Stimulated activated CD8-positive, alpha-beta memory T cell treated with anti-CD3 and anti-CD28 coated beads, Interleukin-2, amount 100 ng/mL, for 48 hours (primary cell): Measurements from ENCODE around the gene PHIP.

Experiments used
- DNase-seq, 2 donors: peaks; one replicate each; pipeline ENCODE4 v3.0.0-alpha.2; 2020; ENCODE audit warnings: low read depth in 2 of 2

Gene PHIP

GRCh38 chr6:79009819-79010218 lies 68.2 kb downstream of the PHIP start:
- no peak for DNase-seq

- DNase-seq = no peak
Observed at GRCh38 chr6:79005497-79005896, 72.6 kb downstream of the PHIP start.

GRCh38 chr6:79005024-79005423 lies 73.0 kb downstream of the PHIP start:
- DNase-seq = no peak

GRCh38 chr6:79004239-79004638 lies 73.8 kb downstream of the PHIP start:
- no peak for DNase-seq

- DNase-seq = no peak
Observed at GRCh38 chr6:79001415-79001814, 76.6 kb downstream of the PHIP start.

GRCh38 chr6:78999737-79000136 lies 78.3 kb downstream of the PHIP start:
- DNase-seq = no peak

- DNase-seq = no peak
Observed at GRCh38 chr6:78995946-78996345, 82.1 kb downstream of the PHIP start.

- DNase-seq = no peak
Observed at GRCh38 chr6:78995346-78995745, 82.7 kb downstream of the PHIP start.

- no peak for DNase-seq
Observed at GRCh38 chr6:78993955-78994354, 84.1 kb downstream of the PHIP start.

GRCh38 chr6:78989191-78989590 lies 88.9 kb downstream of the PHIP start:
- no peak for DNase-seq

- DNase-seq = no peak
Observed at GRCh38 chr6:78986161-78986560, 91.9 kb downstream of the PHIP start.

GRCh38 chr6:78984225-78984950 lies 93.7 kb downstream of the PHIP start:
- DNase-seq = no peak

GRCh38 chr6:78967191-78967590 lies 110.9 kb downstream of the PHIP start:
- no peak for DNase-seq

- DNase-seq = no peak
Observed at GRCh38 chr6:78966542-78966941, 111.5 kb downstream of the PHIP start.

GRCh38 chr6:78962448-78962847 lies 115.6 kb downstream of the PHIP start:
- DNase-seq = no peak

GRCh38 chr6:78954740-78955139 lies 123.3 kb downstream of the PHIP start:
- DNase-seq = no peak

- DNase-seq = no peak
Observed at GRCh38 chr6:78953798-78954197, 124.3 kb downstream of the PHIP start.

- DNase-seq = no peak
Observed at GRCh38 chr6:78952362-78952761, 125.7 kb downstream of the PHIP start.

GRCh38 chr6:78948785-78949184 lies 129.3 kb downstream of the PHIP start:
- no peak for DNase-seq

GRCh38 chr6:78947962-78948361 lies 130.1 kb downstream of the PHIP start:
- DNase-seq = no peak

GRCh38 chr6:78947529-78947928 lies 130.5 kb downstream of the PHIP start:
- DNase-seq = no peak

- no peak for DNase-seq
Observed at GRCh38 chr6:78942446-78942845, 135.6 kb downstream of the PHIP start.

- DNase-seq = no peak
Observed at GRCh38 chr6:78936515-78936914, 141.5 kb downstream of the PHIP start.

GRCh38 chr6:78935553-78935952 lies 142.5 kb downstream of the PHIP start:
- DNase-seq = no peak
